Stromal cell of bone marrow (primary cell): ENCODE data around the gene SLC2A13.
"Not testable (repeated sequence)": the region's sequence is repeated elsewhere in the genome, so short reads cannot be mapped to it uniquely, and the experiment has no call there.

Source experiments
- DNase-seq: peaks from one replicate; pipeline ENCODE4 v3.0.0-alpha.2; 2012; ENCODE audit warnings: low read depth

SLC2A13 gene

DNA sequence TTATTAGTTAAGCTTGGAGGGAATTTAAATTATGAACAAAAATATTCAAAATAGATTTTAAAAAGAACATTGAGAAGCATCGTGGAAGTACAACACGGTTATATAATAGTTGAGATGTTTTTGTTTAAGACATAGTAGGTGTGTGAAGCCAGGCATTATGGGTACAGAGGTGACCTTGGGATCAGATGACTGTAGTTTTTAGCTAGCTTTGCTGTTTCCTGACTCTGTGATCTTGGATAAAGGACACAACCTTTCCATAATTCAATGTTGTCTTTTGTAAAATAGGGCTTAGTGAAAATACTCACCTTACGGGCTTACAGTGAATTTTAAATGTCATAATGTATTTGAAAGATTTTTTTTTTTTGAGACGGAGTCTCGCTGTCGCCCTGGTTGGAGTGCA is 239.7 kb downstream of the SLC2A13 start:
- DNase-seq: no peak

DNA sequence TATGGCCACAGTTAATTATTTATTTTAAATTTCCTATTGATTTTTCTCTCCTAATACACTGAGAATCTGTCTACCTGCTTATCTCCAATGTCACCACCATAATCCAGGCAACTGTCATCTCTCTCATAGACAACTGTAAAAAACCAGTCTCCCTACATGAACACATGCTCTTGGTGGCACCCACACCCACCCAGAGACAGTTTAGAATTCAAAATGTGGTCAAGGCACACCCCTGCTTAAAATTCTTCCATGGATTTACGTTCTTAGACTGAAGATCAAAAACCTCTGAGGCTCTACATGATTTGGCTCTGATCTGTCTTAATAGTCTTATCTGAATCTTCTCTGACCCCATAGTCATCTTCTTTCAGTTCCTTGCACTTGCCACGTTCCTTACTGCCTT is 245.2 kb downstream of the SLC2A13 start:
- DNase-seq: no peak

DNA sequence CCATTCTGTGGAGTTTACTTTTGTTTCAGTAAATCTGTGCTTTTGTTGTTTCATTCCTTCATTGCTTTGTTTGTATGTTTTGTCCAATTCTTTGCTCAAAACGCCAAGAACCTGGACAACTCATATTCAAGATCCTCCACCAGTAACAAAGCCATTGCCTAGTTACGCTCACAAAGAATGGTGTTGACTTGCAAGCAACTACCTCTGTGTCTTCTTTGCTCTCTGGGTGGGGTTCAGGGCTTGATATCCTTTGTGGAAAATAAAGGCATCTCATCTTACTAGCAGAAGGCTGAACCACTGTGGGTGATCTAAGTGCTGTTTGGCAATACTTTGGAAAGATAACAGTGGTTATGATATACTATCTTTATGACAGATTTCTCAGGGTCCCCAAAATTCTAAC is 252.9 kb downstream of the SLC2A13 start:
- no peak for DNase-seq

DNA sequence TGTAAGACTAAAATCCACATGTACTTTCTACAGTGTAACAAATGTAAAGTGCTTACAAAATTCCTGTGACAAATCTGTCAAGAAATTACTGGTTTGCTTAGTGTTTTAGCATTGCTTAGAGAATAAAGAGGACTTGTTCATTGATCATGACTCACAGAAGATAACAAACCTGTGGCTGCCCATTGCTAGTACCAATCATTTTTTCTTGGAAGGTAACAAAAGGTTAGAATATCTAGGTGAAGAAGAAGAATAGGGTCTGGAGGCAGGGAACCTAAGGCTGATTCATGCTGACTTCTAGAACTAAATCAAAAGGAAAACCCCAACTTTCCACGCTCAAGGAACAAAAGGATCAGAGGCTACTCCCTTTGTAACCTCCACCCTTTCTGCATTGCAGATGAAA is 253.5 kb downstream of the SLC2A13 start:
- no peak for DNase-seq

DNA sequence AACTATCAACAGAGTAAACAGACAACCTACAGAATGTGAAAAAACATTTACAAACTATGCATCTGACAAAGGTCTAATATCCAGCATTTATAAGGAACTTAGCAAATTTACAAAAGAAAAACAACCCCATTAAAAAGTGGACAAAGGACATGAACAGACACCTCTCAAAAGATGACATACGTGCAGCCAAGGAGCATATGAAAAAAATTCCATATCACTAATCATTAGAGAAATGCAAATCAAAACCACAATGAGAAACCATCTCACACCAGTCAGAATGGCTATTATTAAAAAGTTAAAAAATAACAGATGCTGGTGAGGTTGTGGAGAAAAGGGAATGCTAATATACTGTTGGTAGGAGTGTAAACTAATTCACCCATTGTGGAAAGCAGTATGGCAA is 257.7 kb downstream of the SLC2A13 start:
- DNase-seq: not testable (repeated sequence)

DNA sequence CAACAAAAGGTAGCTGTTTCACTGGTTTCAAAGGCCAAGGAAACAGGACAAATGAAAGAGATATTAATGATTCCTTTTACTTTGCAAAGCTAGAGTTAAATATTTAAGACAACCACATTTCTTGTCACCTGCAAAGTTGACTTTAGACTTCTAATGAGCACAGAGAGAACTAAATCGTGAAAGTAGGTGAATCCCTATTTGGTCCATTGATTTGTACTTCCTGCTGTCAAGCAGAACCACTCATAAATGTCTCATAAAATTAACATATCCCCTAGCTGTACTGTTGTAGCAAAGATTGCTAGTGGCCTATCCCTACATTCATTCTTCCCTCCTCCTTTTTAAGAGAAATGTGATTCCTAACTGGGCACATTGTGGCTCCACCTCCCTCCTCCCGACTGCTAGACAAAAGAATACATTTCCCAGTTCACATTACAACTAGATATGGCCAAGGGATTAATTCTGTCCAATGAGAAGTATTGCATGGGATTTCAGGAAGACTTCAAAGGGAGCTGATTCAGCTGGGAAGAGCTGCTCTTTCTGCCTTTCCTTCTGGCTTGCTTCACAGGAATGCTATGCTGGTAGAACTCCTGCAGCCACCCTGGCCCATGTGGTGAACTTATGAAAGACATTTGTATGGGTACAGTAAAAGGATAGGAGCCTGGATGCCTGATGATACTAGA is 258.8 kb downstream of the SLC2A13 start:
- no peak for DNase-seq

DNA sequence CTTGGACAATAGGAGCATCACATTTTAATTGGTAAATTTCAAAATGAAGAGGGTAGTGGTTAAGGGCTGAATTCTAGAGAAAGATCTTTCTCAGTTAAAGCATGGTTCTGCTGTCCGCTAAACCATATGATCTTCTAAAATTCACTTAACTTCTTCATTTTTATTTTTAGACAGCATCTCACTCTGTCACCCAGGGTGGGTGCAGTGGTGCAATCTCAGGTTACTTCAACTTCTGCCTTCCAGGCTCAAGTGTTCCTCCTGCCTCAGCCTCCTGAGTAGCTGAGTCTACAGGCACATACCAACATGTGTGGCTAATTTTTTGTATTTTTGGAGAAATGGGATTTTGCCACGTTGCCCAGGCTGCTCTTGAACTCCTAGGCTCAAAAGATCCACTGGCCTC is 259.6 kb downstream of the SLC2A13 start:
- DNase-seq: no peak

DNA sequence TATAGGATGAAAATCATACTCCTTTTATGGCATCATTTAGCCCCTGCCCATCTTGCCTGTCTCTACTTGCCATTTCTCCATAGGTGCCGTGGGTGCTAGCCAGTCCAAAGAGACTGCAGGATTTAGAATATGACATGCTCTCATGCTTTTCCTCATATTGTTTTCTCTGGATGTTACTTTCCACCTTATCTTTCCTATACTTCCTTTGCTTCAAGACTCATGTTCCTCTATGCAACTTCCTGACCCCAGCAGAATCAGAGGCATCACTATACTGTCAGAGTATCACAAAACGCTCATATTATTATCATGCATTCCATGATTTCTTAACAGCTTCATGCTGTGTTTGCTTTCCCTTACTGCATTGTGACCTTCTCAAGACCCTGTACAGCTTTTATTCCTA is 265.5 kb downstream of the SLC2A13 start:
- no peak for DNase-seq

DNA sequence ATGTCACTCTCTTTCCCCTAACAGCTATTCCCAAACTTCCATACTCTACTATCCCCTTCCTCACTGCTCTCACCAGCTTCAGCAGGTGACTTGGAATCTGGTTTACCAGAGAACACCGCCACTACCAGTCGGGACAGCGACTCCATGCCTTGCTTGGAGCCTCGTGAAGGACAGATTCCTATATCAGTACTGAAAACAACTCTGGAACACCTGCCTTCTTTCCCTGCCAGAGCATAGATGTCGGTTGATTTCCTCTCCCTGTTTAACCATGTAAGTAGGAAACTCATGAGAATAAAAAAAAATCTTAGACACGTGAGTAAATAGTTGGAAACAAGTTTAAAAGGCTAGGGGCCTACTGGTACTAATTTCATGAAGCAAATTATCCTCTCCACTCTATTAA is 266.8 kb downstream of the SLC2A13 start:
- DNase-seq: no peak

DNA sequence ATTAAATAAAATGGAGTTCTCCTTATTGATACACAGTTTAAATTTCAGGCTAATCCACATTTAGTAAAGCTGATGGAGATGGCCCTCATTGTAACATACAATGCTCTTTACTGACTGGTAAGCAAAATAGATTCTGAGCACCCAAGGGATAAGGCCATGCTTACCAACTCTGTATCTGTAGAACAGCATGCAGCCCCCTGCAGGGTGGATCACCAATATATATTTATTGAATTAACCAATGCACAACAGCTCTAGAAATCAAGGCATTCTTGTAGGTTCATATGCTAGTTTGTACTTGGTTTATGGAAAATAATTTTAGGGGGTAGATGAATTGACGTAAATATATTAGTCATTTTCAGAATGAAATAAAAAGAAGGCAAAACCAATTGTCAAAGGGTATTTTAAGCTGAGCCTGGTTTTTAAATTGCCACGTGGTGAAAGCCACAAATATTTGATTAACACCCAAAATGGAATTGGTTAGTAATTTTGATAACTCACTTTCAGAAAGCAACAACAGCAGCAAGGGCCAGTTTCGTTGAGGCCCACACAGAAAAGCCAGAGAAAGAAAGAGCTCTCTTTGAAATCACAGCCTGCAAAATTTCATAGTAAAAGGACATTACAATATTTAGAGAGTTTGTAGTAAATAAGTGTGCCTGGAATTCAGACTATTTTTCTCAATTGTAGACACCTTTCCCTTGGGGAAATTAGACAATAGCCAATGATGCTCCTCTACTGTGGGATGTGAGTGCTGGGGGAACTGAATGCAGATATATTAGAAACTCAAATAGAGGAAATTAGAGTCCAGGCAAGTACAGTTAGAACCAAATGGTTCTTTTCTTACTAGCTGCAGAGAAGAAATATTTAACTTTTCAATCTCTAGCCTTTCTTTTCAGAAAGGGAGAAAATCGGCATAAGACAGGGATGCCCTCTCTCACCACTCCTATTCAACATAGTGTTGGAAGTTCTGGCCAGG is 270.1 kb downstream of the SLC2A13 start:
- no peak for DNase-seq

DNA sequence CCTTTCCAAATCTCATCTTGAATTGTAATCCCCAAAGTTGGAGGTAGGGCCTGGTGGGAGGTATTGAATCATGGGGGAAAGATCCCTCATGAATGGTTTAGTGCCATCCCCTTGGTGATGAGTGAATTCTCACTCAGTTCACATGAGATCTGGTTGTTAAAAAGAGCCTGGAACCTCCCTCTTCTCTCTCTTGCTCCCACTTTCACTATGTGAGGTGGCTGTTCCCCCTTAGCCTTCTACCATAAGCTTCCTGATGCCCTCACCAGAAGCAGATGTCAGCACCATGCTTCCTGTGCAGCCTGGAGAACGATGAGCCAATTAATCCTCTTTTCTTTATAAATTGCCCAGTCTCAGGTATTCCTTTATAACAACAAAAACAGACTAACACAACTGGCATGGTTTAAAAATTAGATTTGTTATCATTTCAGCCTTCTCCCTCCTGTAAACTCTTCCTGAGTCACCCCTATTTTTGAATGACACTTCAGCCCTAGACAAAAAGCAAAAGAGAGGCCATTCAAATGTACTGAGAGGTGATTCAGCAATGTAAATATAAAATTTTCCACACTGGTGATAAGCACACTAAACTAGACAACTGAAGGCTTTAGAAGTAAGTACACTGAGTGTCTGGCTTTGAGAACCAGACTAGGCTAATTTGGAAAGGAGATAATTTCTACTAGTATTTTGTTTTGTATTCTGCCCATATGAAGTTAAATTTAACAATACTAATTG is 274.1 kb downstream of the SLC2A13 start:
- DNase-seq: no peak

DNA sequence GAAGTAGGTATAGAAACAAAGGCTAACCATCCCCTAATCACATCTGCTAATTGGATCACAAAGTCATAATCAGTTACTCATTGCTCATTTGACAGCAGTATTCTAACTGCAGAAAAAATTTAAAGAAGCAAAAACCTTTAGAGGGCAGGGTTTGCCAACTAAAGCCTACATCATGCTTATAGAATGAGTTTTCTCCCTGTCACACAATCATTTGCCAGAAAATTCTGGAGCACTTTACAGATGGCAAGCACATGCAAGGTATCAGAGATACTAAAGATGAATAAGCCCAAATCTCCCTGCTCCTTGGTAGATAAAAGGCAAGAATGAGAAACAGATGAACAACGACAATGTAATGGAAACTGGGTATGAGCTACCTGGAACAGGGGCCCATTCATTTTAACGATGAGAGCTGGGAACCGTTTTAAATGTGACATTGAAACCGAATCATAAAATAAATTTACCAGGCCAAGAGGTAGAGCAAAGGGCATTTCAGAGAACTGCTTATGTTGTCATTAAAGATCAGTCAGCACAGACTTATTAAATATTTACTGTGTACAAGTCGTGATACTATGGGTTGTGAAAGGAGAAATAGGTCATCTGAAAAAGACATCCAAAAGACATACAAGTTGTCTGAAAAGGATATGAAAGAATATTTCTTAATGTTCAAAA is 274.9 kb downstream of the SLC2A13 start:
- DNase-seq: no peak

DNA sequence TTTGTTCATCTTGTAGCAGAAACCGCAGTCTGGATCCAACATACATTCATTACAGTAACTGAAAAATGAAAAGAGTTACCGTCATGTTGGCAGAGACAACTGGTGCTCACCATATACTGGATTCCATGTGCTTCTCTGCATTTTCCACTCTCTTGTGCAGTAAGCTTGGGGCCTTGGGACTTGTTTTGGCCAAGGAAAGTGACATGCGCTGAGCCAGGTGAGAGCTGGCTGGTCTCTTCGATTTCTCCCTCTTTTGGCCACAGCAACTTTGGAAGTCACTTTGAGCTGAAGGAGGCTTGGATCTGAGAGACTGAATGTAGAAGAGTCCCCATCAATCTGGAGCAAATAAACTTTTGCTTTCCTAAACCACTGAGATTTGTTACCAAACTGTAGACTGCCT is 275.7 kb downstream of the SLC2A13 start:
- DNase-seq: no peak

DNA sequence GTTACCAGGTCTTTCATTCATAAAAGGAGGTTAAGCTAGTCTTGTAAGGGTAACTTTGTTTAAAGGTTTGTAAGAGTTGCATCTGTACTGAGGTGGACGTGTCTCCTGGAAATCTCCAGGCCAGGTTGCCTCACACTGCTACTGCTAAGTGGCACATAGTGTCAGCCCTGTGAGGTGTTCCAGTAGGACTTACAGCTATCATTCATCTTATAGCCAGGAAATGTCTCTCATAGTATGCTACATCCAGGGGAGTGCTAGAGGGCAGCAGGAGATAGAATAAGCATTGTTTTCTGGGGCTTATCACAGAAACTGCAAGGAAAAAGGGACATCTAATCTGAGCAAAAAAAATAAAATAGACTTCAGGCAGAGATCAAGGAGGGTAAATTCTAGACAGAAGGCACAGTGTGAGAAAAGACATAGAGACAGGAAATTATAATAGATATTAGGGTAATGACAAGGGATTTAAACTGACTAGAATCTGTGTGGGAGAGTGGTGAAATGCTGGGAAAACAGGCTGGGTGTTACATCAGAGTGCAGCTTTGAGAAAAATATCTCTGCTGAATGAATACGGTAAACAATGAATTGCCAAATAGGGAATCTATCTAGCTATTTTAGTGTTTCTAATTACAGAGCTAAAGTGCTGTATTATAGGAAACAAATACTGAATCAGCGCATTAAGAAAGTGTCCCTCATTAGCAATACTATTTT is 281.2 kb downstream of the SLC2A13 start:
- no peak for DNase-seq

DNA sequence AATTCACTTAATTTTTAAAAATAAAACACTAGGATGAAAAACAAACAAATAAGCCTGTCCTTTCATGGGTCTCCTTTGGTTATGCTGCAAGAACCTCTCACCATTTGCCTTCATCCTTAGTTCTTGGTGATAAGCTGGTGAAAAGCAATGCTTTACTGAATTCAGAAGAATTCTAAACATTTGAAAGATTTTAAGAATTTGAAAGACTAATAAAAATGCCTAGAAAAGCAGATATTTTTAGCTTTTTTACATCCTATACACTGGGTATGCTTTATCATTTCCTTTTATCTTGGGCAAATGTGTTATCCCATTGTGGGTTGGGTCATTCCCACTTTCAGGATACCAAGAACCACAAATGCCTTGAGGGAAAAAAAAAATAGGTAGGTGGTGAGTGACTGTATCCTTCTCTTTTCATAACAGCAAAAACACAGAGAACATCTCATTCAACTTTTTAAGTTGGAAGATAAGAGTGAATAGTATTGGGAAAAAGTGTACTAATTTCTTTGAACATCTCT is 289.2 kb downstream of the SLC2A13 start:
- DNase-seq: no peak

DNA sequence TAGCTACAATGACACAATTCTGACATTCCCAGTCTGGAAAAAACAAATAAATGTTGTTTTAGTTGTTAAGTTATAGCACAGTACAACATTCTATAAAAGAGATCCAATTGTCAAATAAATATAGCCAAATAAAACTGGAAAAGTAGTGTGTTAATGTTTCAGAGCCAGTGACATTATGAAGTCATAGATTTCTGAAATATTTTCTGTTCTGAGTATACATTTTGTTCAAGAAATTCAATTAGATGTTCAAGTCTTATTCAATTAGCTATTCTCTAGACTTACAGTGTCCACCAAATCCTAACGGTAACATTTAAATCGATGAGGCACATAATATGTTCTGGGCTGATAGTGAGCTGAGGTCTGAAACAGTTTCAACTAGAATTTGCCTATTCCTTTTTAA is 290.1 kb downstream of the SLC2A13 start:
- no peak for DNase-seq

DNA sequence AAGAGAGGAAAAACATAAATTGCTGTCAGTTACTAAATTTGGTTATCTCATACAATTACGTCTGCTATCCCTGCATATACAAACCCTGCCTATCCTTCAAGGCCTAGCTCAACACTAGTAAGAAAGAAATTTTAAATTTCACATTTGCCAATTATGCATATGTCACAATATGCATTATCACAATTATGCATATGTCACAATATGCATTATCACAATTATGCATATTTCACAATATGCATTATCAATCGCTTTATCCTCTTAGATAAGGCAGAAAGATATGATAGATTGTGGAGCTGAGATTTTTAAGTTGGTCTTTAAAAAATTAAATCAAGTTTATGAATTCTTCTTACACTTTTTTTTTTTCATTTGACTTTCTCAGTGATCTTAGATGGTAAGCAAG is 291.3 kb downstream of the SLC2A13 start:
- no peak for DNase-seq

DNA sequence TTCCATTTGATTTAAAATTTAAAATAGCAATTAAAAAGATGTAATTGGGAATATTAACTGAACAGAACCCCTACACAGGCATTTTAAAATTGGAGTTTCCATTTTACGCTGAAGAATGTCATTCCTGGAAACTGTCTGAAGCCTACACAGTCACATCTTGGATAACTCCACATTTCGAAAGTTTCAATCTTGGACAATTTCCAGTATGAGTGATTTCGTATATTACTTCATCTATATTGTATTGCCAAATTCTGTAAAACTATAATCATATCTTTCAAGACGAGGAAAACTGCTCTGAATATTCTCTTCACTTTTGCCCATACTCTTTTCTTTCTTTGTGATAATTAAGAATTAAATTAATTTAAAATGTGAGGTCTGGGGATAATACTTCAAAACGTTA is 292.1 kb downstream of the SLC2A13 start:
- peak; percentile 42 for DNase-seq

DNA sequence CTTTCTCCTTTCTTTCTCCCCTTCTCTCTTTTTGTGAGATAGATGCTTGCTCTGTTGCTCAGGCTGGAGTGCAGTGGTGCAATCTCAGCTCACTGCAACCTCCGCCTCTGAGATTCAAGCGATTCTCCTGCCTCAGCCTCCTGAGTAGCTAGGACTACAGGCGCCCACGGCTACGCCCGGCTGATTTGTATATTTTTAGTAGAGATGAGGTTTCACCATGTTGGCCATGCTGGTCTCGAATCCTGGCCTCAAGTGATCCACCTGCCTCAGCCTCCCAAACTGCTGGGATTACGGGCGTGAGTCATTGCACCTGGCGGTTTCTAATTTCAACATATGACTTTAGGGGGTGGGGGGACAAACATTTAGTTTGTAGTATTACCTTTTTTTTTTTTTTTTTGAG is 293.4 kb downstream of the SLC2A13 start:
- DNase-seq: not testable (repeated sequence)

DNA sequence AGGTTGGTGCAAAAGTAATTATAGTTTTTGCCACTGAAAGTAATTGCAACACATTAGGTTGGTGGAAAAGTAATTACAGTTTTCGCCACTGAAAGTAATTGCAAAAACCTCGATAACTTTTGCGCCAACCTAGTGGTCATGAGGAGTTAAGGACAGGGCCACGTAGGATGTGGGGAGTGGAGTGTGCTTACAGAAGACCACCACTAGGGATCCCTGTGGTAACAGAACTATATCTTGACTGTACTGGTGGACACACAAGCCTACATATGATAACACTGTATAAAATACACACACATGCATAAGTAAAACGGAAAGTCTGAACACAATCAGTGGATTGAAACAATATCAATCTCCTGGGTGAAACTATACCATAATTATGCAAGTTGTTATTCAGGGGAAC is 298.8 kb downstream of the SLC2A13 start:
- DNase-seq: no peak

DNA sequence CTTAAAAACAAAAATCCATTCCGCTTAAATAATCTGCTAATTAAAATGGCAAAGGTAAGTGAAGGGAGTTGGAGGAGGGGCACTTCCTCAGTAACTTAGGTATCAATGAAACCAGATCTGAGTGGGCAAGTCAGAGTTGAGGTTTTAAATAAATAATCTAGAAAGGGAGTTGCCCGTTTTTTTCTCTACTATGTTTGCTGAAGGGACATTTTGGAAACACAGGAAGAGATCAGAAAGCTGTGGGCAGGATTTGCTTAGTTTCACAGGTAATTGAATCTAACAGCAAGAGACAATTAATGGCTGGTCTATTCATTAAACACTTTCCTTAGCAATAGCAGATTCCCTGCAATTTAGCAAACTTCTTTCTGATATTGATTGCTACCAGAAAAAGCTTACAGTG is 300.2 kb downstream of the SLC2A13 start:
- no peak for DNase-seq
